Type B pancreatic cell (in vitro differentiated cells): ENCODE data around the gene TTBK1. TPM values are rescaled to one million over a fixed set of nuclear protein-coding genes. Genes with fewer than 3 reads are reported as not detected.

ENCODE experiments used
- DNase-seq: peaks from one replicate; pipeline ENCODE4 v3.0.0; 2021; ENCODE audit warnings: mixed read lengths; ENCODE audit not compliant: unreplicated experiment; ENCODE audit errors: extremely low spot score
- H3K27ac Mint-ChIP-seq: 2 replicates; pipeline ENCODE4 v1.8.0; 2021; ENCODE audit warnings: mild to moderate bottlenecking, mixed read lengths
- H3K27me3 Mint-ChIP-seq: 2 replicates; pipeline ENCODE4 v1.8.0; 2021; ENCODE audit warnings: mixed read lengths
- H3K36me3 Mint-ChIP-seq: 2 replicates; pipeline ENCODE4 v1.8.0; 2021; ENCODE audit warnings: mixed read lengths
- H3K4me1 Mint-ChIP-seq: one replicate; pipeline ENCODE4 v1.8.0; 2021; ENCODE audit warnings: mixed read lengths; ENCODE audit not compliant: unreplicated experiment
- H3K4me3 Mint-ChIP-seq: 2 replicates; pipeline ENCODE4 v1.8.0; 2021; ENCODE audit warnings: mild to moderate bottlenecking, mixed read lengths
- H3K9me3 Mint-ChIP-seq: 2 replicates; pipeline ENCODE4 v1.8.0; 2021; ENCODE audit warnings: mixed read lengths
- CTCF ChIP-seq: fragments of 200-600 bp; sonication (generic); conservative IDR thresholded peaks from 2 replicates; pipeline ENCODE4 v1.5.0; 2021; ENCODE audit warnings: antibody characterized with exemption, mild to moderate bottlenecking
- total RNA-seq: library from RNA; stranded (reverse); gene quantifications from 2 replicates; pipeline ENCODE4 v1.2.1, GENCODE V29; 2021; ENCODE audit warnings: low replicate concordance

The TTBK1 gene
- total RNA-seq, 1 donor from 2014 or later, result 1.7 TPM

GRCh38 chr6:43219119-43219518, 24.2 kb upstream of the TTBK1 start:
- H3K9me3 Mint-ChIP-seq, result no peaks in the 10 kb centered on the region
- H3K27ac Mint-ChIP-seq, result no peak overlapping the region
- H3K36me3 Mint-ChIP-seq, result peaks cover 8% of the 10 kb centered on the region
- no peak for DNase-seq
- H3K27me3 Mint-ChIP-seq, result no peaks in the 10 kb centered on the region
- peaks cover 4% of the 10 kb centered on the region for H3K4me1 Mint-ChIP-seq
- TF ChIP-seq CTCF, result no peak
- no peak overlapping the region for H3K4me3 Mint-ChIP-seq

- DNase-seq, result no peak
- H3K36me3 Mint-ChIP-seq, result peaks cover 12% of the 10 kb centered on the region
- H3K27me3 Mint-ChIP-seq, result no peaks in the 10 kb centered on the region
- no peak for TF ChIP-seq CTCF
- no peaks in the 10 kb centered on the region for H3K9me3 Mint-ChIP-seq
- no peak overlapping the region for H3K27ac Mint-ChIP-seq
- H3K4me3 Mint-ChIP-seq, result no peak overlapping the region
- H3K4me1 Mint-ChIP-seq, result peaks cover 4% of the 10 kb centered on the region
These were observed 23.5 kb upstream of the TTBK1 start for GRCh38 chr6:43219814-43220213.

- H3K4me1 Mint-ChIP-seq, result peaks cover 4% of the 10 kb centered on the region
- no peak for TF ChIP-seq CTCF
- H3K4me3 Mint-ChIP-seq, result no peak overlapping the region
- H3K36me3 Mint-ChIP-seq, result peaks cover 12% of the 10 kb centered on the region
- H3K9me3 Mint-ChIP-seq, result no peaks in the 10 kb centered on the region
- no peaks in the 10 kb centered on the region for H3K27me3 Mint-ChIP-seq
- H3K27ac Mint-ChIP-seq, result no peak overlapping the region
- no peak for DNase-seq
These were observed 22.8 kb upstream of the TTBK1 start for GRCh38 chr6:43220439-43220951.

DNA sequence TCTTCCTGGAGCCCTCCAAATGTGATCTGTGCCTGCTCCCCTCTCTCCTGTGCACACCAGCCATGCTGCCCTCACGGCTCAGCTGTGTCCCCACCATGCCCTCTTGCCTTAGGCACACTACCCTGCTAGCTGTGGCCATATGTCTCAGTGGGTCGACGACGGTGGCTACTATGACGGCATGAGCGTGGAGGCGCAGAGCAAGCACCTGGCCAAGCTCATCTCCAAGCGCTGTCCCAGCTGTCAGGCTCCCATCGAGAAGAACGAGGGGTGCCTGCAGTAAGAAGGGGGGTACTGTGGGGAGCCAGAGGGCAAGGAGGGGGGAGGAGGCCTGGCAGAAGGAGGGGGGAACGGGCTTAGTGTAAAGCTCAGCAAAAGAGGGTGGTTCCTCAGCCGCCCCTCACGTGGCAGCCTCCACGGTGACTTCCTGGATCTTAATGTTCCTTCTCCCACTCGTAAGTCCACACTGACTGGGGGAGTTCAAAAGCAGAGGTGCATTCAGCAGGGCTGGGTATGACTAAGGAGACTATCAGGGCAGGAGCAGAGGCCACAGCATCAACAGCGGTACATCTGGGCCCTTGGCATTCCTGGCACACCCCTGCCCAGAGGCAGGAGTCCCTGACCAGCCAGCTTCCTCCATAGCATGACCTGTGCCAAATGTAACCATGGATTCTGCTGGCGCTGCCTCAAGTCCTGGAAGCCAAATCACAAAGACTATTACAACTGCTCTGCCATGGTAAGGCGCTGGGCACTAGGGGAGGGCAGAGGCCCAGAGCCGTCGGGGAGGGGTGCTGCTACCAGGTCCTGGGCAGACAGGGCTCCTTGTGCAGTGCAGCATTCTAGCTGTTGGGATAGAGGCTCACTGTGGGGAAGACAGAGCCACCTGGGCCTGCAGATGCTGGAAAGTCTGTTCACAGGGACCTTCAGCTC, 22.0 kb upstream of the TTBK1 start:
- no peaks in the 10 kb centered on the region for H3K9me3 Mint-ChIP-seq
- no peaks in the 10 kb centered on the region for H3K27me3 Mint-ChIP-seq
- no peak for TF ChIP-seq CTCF
- H3K4me3 Mint-ChIP-seq, result no peak overlapping the region
- no peak overlapping the region for H3K27ac Mint-ChIP-seq
- H3K4me1 Mint-ChIP-seq, result peaks cover 4% of the 10 kb centered on the region
- DNase-seq, result no peak
- H3K36me3 Mint-ChIP-seq, result peaks cover 11% of the 10 kb centered on the region

GRCh38 chr6:43222418-43223059, 20.7 kb upstream of the TTBK1 start:
- no peak overlapping the region for H3K4me3 Mint-ChIP-seq
- H3K27ac Mint-ChIP-seq, result peak overlapping the region; percentile 22
- DNase-seq, result no peak

More at GRCh38 chr6:43222418-43223059, 20.7 kb upstream of the TTBK1 start:
- Mint-ChIP-seq H3K9me3 (no peaks in the 10 kb centered on the region), H3K36me3 (peaks cover 7% of the 10 kb centered on the region), H3K4me1 (peaks cover 4% of the 10 kb centered on the region), H3K27me3 (no peaks in the 10 kb centered on the region)
- no peak for TF ChIP-seq CTCF
